LNCaP clone FGC (cell line): ENCODE results near the gene RBM46.

ENCODE experiments used
- DNase-seq: peaks from one replicate; pipeline ENCODE4 v3.0.0-alpha.2; 2011; ENCODE audit warnings: low read depth
- H3K4me3 ChIP-seq: 2 replicates; pipeline ENCODE4 v1.5.1; 2011; ENCODE audit warnings: mild to moderate bottlenecking, low read depth, low read length, control low read depth
- CTCF ChIP-seq: IDR thresholded peaks from 2 replicates; pipeline ENCODE4 v1.5.1; 2012; ENCODE audit warnings: mild to moderate bottlenecking; ENCODE audit not compliant: control insufficient read depth, insufficient read depth; ENCODE audit errors: extremely low read depth

RBM46 gene

DNA sequence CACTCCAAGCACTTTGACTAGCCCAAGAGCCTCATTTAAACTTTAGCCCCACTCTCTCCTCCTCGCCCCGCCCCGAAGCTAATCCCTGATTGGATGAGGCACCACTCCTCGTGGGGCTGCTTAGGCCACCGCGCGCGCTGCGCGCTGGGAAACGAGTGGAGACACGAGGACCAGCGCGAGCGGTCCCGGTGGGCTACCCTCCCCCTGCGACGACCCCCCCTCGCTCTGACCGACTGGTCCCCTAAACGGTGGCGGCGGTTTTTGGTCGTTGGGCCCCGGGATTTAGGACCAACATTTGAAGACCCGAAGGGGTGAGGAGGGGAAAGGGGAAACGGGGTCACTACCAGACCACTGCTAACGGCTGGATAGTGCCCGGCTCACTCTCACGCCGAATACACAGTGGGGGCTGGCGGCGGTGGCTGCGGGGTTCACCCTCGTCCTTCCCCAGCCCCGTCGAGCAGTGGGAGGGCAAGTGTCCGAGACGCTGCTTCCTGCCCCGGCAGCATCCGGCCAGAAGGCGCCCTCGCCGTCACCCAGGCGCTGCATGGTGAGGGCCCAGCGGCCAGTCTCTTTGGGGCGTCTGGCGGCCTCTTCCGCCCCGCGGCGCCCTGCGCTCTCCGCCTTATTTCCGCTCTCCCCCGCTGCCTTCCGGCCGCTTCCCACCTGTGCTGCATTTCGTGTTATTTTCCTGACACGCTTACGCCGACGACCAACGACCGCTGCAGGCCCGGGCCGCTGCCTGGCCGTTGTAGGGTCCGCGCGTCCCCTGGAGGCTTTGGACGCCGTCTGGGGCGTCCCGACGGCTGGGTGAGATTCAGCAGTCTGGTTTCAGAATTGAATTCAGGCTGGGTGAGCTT lies at the start of gene RBM46:
Gene RBM46 (plus strand): TSS at position 147 of the 857 bp plus-strand sequence. CDS start 15,481 bp downstream, outside the sequence.
- no peak for TF ChIP-seq CTCF
- H3K4me3 ChIP-seq, result no peak within 1 kb of the TSS
- DNase-seq, result no peak

- no peak for DNase-seq
- TF ChIP-seq CTCF, result no peak
- H3K4me3 ChIP-seq, result no peak overlapping the region
These were observed 49.3 kb upstream of the RBM46 start for GRCh38 chr4:154731756-154732155.

DNA sequence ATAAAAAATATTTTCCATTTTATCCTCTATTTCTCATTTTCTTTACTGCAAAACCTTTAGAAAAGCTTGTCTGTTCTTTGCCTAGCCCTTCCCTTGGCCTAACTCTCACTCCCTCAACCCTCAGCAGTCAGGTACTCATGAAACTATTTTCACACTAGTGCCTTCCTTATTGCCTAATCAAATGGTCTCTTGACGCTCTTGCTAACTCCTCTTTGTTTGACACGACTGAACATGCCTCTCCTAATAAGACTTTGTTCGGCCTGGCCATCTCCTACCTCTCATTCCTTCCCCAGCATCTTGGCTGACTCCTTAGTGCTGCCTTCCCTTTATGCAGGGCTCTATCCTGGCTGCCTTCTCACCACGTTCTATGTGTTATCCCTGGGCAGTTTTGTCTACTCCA lies 48.4 kb upstream of the RBM46 start:
- DNase-seq, result no peak
- no peak overlapping the region for H3K4me3 ChIP-seq
- TF ChIP-seq CTCF, result no peak

DNA sequence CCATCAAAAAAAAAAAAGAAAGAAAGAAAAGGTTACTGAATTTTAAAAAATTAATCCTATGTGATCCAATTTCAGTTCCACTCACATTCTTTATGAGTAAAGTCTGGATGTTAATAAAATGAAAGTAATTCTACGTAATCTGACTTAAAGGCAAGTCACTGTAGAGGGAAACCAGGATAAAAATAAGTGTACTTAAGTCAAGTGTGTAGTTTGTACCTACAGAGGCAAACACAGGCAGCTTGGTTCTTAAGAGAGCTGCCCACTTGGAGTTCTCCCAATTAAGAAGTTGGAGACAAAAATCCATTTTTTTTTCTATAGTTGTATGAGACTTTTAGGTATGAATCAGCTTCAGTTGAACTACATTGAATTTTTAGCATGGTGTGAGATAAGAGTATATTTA lies 44.3 kb upstream of the RBM46 start:
- TF ChIP-seq CTCF, result no peak
- H3K4me3 ChIP-seq, result no peak overlapping the region
- DNase-seq, result no peak

GRCh38 chr4:154738426-154738825 lies 42.6 kb upstream of the RBM46 start:
- TF ChIP-seq CTCF, result no peak
- no peak overlapping the region for H3K4me3 ChIP-seq
- no peak for DNase-seq

- no peak for DNase-seq
- no peak overlapping the region for H3K4me3 ChIP-seq
- TF ChIP-seq CTCF, result no peak
These were observed 42.0 kb upstream of the RBM46 start for GRCh38 chr4:154739111-154739510.

- TF ChIP-seq CTCF, result no peak
- H3K4me3 ChIP-seq, result no peak overlapping the region
These were observed 40.6 kb upstream of the RBM46 start for GRCh38 chr4:154740462-154740861.

More at GRCh38 chr4:154740462-154740861, 40.6 kb upstream of the RBM46 start:
- DNase-seq, result no peak
